Measurements from ENCODE around the gene ADISSP.

Gene ADISSP

DNA sequence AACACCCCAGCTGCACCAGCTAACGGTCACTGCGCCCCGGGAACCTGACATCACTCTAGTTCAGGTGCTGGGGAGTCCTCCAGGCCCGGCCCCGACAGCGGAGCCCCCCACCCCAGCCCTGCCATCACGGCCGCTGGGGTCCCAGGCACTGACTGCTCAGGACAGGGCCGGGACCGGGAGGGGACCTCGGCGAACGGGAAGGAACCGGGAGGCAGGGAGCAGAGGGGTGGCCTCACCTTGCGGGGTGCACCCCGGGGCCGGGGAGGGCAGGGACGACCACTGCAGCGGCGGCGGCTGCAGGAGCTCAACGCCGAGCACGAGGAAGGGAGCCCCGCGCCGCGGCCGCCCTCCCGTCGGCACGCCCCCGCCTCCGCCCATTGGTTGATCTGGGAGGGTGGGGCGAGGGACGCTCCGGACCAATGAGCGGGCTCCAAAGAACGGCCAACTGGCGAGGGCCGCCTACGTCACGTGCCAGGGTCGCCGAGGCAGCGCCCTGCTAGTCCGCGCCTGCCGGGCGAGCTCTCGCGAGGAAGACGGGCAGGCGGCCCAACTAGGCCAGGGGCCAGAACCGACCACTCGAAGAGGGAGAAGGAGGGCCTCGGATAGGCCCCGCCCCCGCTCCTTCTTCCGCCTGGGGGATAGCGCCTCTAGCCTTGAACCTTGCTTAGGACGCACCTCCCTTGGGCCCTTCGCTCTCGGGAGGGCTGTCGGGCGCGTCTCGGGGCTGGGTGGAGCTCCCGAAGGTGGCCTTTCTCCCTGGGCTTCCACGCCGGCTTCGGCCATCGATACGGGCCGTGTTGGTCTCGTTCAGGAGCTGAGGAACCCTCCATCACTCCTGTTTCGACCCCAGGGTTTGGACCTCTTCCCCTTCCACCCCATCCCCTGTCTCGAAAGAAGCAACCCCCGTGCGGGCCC lies at the start of gene ADISSP:
Gene ADISSP (minus strand): TSS at position 327 of the 915 bp plus-strand sequence. CDS start 7,653 bp downstream, outside the sequence.
- peak; percentile 94 for DNase-seq

DNA sequence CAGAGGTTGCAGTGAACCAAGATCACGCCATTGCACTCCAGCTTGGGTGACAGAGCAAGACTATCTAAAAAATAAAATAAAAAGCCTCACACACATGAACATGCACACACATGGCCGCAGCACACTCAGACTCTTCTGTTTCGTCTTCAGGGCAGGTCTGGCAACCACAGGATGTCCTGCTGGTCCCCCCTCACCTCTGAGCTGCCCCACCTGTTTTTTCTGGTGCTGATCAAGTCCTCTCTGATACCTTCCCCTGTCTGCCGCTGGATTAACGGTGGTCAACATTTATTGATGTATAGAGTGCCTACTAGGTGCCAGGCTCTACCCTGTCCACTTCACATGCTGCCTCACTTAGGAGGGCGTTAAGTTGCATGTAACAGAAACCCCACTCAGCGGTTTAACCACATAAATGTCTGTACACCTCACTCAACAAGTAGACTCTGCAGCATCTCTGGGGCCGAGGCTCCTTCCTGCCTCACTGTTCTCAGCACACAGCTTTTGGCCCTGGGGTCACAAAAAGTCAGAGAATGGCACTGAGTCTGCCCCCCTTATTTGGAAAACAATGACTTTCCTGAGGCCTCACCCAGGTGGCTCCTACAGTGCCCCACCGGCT lies 48.3 kb upstream of the ADISSP start:
- no peak for DNase-seq

DNA sequence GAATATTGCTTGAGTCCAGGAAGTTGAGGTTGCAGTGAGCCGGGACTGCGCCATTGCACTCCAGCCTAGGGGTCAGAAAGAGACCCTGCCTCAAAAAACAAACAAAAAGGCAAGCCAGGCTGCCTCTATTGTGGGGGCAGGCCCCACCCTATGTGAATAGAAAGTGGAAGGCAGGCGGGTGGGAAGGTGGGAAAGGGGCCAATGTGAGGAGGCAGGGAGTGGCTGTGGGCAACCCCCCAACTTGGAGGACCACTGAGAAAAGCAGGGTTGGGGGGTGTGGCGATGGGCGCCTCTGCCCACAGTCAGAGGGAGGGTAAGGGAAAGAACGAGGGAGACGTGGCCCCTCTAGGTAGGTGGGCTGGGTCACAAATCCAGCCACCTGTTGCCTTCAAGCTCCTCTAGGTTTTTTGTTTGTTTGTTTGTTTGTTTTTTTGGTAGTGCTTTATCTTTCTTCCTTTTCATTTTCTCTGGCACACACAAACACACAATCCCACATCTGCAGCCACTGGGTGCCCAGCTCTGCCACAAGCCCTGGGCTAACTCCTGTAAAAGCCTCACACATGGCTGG lies 47.5 kb upstream of the ADISSP start:
- DNase-seq = no peak

DNA sequence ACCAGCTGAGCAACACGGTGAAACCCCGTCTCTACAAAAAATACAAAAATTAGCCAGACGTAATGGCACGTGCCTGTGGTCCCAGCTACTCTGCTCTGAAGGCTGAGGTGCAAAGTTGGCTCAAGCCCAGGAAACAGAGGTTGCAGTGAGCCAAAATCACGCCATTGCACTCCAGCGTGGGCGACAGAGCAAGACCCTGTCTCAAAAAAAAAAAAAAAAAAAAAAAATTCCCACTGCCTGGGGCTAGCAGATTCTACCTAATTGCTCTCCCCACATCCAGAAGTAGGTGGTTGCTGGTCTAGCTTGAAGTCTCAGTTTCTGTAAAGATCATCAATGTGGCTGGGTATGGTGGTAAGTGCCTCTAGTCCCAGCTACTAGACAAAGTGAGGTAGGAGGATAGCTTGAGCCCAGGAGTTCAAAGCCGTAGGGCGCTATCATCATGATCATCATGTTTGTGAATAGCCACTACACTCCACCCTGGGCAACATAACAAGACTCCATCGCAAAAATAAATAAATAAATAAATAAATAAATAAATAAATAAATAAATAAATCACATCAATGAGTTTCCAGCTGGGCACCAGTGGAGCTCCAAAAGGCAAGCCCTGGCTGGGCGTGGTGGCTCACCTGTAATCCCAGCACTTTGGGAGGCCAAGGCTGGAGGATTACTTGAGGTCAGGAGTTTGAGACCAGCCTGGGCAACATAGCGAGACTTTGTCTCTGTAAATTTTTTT lies 46.5 kb upstream of the ADISSP start:
- DNase-seq = no peak

DNA sequence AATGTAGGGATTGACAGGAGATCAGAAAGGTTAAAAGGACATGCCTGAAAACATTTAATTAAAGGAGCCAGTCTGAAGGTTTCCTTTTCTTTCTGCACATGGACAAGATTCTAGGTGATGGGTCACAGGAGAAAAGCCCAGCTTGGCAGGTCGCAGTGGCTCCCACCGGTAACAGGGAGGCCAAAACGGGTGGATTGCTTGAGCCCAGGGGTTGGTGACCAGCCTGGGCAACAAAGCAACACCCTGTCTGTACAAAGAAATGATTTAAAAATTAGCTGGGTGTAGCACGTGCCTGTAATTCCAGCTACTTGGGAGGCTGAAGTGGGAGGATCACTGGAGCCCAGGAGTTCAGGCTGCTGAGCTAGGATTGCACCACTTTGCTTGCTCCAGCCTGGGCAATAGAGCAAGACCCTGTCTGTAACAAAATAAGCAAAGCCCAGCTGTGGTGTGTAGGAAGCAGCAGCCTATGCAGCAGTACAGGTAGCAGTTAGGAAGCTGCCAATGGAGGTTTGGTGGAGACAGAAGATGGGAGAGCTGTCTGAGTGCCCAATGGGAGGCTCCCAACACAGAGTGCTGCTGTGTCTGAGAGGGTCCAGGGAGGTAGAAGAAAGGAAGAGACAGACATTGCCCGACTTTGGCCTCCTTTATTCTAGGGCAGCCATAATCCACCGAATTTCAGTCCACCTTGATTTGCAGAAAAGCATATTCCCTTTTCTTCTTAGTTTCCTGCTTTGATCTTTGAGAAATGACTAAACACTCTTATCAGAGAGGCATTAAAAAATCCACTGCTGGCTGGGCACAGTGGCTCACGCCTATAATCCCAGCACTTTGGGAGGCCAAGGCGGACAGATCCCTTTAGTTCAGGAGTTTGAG lies 45.7 kb upstream of the ADISSP start:
- DNase-seq = no peak

DNA sequence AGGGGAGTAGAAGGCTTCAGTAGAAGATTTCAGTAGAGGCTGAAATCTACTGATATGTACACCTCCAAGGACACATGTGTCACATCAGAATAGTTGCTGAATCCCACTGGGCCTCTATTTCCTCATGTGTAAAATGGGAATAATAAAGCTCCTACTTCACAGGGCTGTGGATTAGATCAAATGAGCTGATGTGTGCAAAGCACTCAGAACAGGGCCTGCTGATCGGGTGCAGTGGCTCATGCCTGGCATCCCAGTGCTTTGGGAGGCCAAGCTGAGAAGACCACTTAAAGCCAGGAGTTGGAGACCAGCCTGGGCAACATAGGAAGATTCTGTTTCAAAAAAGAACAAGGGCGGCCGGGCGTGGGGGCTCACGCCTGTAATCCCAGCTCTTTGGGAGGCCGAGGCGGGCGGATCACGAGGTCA lies 44.7 kb upstream of the ADISSP start:
- no peak for DNase-seq

DNA sequence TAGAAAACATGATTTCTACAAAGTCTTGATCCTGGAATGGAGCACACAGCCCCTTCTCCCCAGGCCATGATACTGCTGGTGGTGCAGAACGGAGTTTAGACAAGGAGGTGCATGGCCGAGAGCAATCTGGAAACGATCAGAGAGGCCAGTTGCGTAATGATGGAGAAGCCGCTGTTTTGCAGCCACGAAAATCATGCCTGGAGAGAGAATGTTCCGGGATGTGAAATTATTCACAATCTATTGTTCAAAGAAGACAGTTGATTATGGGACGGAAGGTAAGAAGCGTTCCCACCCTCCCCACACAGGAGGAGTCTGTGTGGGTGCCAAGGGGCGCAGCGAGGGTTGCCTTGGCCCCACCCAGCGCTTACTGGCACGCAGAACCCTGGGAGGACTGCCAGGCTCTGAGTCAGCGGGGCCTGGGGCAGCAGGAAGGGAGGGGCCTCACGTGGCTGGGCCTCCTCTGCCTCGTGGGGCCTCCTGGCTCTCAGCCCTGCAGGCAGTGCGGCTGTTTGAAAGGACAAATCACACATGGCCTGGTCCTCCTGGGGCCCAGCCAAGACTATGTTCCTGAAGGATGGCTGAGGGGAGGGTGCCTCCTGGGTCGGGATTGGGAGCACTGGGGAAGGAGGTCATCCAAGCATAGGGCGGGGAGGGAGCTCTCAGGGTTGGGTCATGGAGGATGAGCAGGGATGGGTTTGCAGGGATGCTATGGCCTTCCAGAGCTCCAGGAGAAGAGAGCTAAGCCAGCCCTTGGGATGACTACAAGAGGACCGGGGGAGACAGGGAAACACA lies 44.1 kb upstream of the ADISSP start:
- peak; percentile 54 for DNase-seq

DNA sequence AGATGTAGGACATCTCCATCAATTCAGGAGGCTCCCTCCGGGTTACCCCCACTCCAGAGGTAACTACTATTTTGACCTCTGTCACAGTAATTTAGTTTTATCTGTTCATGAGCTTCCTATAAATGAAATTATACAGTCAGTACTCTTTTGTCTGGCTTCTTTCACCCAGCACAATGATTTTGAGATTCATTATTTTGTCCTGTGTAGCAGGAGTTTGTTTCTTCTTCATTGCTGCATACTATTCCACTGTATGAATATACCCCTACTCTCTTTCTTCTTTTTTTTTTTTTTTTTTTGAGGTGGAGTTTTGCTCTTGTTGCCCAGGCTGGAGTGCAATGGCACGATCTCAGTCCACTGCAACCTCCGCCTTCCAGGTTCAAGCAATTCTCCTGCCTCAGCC lies 41.0 kb upstream of the ADISSP start:
- DNase-seq = no peak

DNA sequence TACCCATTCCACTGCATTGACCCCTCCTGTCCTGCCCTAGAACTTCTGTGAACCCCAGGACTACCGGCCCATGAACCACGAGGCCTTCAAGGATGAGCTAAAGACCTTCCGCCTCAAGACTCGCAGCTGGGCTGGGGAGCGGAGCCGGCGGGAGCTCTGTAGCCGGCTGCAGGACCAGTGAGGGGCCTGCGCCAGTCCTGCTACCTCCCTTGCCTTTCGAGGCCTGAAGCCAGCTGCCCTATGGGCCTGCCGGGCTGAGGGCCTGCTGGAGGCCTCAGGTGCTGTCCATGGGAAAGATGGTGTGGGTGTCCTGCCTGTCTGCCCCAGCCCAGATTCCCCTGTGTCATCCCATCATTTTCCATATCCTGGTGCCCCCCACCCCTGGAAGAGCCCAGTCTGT lies 37.2 kb upstream of the ADISSP start:
- no peak for DNase-seq

DNA sequence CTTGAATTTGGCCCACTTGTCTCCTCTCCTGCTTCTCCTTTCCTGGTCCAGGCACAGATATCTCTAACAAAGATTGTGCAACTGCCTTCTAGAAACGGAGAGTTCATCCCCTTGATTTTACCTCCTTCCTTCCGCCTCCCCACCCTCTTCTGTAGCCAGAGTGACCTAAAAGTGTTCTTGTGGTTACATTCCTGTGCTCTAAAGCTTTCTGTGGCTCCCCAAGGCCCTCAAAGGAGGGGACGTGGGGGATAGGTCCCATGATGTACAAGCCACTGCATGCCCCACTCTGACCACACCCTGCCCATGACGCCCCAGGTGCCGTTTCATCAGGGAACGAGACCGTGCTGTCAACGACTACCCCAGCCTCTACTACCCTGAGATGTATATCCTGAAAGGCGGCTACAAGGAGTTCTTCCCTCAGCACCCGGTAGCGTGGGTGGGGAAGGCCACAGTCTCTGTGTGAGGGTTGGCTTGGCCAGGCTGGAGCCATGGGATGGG lies 36.8 kb upstream of the ADISSP start:
- no peak for DNase-seq

DNA sequence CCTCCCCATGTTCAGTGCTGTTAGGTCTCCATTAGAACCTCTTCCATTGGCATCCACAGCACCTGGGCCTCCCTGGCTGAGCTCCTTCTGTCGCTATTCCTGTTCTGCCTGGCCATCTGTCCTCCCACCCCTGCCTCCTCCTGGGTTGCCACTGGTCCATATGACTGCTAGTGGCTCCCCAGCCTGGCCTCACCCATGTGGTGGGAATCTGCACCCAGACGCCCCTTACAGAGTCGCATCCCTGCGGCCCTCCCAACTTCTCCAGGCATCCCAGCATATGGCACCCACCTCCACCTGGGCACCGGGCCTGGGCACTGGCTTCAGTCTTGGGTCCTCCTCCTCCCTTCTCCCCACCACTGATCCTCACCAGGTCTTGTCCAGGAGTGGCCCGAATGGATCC lies 36.3 kb upstream of the ADISSP start:
- no peak for DNase-seq

DNA sequence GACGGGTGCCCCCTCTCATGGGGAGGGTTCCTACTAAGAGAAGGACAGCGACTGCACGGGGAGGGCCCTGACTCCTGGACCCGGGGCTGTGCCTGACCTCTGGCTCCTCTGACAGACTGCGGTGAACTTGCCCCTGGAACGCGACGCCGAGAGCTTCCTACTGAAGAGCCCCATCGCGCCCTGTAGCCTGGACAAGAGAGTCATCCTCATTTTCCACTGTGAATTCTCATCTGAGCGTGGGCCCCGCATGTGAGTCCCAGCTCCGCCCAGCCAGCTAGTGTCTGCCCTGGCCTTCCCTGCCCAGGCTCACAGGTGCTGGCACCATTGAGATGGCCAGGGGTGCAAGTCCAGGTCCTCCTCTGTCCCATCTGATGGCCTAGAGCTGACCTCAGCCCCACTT lies 35.7 kb upstream of the ADISSP start:
- no peak for DNase-seq

DNA sequence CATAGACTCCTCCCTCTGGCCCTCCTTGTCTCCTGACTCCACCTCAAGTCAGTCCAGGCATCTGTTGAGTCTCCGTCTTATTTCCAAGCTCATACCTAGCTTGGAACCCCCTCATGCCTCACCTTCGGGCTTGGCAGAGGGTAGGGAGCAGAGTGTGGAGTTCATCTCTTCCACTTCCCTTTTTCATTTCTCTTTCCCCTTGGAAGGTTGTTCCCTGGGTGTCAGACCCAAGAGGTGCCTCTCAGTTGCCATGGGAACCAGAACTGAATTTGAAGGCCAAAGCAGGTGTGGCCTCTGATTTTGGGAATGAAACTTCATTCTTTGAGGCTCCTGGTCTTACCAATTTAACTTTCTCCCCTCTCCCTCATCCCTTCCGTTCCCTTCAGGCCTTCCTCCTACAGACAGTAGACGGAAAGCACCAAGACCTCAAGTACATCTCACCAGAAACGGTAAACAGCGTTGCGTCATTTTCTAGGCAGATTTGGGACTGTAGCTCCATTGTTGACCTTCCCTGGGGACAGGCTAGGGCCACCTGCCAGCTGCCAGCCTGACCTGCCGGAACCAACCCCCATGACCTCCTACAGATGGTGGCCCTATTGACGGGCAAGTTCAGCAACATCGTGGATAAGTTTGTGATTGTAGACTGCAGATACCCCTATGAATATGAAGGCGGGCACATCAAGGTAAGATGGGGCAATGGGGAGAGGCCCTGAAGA lies 35.1 kb upstream of the ADISSP start:
- no peak for DNase-seq

DNA sequence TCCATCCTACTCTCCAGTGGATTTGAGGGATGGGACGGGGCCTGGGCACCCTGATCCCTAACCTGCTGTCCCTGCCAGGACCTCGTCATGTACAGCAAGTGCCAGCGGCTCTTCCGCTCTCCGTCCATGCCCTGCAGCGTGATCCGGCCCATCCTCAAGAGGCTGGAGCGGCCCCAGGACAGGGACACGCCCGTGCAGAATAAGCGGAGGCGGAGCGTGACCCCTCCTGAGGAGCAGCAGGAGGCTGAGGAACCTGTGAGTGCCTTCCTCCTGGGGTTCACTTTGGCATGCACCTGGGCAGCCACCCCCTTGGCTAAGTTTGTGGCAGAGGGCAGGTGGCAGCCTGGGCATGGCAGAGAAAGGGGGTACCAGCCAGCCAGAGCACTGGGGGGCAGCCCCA lies 34.3 kb upstream of the ADISSP start:
- DNase-seq = no peak

DNA sequence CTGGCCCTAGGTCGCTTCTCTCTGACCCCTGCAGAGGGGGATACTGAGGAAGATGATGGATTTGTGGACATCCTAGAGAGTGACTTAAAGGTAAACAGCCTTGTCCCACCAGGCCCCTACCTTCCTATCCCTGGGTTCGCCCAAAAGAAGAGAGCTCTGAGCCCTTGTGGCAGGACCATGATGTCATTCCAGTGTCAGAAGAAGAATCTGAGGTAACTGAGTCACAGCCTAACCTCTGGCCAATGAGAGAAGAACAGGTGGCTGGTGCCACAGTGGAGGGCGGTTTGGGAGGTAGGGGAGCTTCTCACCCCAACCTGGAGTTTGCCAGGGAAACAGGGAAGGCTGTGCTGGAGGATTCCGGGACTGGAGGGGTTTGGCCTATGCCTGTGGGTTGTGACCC lies 33.7 kb upstream of the ADISSP start:
- DNase-seq = no peak

DNA sequence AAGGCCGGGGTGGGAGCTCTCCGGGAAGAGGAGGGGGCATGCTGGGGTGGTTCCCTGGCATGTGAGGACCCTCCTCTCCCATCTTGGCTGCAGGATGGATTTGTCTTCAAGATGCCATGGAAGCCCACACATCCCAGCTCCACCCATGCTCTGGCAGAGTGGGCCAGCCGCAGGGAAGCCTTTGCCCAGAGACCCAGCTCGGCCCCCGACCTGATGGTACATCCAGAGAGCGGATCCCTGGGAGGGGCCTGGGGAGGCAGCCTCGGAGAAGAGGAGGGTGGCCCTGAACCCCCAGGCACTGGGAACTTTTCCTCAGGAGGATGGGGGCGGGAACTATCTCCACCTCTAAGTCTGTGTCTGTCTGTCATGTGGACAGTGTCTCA lies 33.3 kb upstream of the ADISSP start:
- no peak for DNase-seq

DNA sequence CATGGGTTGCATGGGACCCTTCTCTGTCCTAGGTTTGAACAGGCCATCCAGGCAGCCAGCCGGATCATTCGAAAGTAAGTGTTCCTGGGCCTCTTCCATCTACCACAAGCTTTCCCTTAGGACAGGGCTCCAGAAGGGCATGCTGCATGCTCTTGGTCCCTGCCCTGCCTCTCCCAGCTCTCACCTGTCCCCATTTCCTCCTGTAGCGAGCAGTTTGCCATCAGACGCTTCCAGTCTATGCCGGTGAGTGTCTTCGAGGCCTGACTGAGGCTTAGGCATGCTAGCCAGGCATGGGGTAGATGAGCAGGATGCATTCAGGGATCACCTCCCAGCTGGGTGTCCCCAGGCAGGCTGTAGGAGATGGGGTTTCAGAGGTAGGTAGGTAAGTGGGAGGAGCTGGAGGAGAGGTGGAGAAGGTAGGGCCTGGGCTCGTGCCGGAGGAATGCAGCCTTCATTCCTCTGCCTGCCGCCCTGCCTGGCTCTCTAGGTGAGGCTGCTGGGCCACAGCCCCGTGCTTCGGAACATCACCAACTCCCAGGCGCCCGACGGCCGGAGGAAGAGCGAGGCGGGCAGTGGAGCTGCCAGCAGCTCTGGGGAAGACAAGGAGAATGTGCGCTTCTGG lies 32.8 kb upstream of the ADISSP start:
- no peak for DNase-seq

DNA sequence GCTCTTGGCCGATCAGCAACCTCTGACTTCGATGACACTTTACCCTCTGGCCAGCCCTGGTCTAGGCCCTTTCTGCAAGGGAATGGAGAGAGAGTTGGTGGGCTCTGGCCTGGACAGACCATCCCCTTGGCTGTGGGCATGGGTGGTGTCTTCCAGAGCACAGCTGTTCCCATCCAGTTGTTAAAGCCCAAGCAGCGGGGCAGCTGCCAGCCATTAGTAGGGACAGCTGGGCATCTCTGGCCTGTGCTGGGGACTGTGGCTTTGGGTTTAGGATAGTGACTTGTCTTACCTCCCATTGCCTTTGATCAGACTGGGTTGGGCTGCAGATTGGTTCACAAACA lies 31.3 kb upstream of the ADISSP start:
- no peak for DNase-seq

DNA sequence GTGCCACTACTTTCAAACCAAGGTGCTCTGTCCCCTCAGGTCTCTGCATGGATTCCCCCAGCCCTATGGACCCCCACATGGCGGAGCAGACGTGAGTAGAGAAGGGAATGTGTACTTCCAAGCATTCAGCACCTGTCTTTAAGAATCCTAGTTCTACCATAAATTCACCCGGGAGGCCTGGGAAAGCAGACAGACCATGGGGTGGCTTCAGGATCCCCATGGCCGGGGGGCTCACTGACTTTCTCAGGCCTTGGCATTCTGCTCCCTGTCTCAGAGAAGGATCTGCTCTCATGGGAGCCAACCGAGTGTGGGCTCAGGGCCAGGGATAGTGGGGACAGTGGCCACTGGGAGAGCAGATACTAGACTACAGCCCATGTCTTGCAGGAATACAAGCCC lies 30.8 kb upstream of the ADISSP start:
- no peak for DNase-seq
